ENCODE data around the gene VPS13C.

The VPS13C gene

DNA sequence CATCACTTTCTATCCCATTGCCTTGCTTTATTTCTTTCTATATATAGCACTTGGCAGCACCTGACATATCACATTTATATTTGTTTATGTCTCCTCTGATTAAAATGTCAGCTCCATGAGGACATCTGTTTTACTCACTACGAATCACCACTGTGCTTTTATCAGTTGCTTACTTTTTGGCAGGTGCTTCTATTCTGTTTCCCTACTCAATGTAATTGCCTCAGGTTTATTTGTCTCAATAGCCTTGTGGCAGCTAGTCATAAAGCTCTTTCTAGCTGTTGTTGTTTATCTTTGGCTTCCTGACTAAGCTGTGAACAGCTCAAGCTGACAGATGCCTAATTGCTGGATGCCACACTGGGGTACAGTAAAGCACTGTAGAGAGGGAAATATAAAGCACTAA is 85.5 kb downstream of the VPS13C start:
- H4K20me1 ChIP-seq (ENCODE audit: insufficient read depth, low read length) = no peaks in the 10 kb centered on the region
- no peak overlapping the region for H2AFZ ChIP-seq (ENCODE audit: low read length)
- no peaks in the 10 kb centered on the region for H3K4me1 ChIP-seq (ENCODE audit: insufficient read depth, low read length, severe bottlenecking)
- H3F3A ChIP-seq (ENCODE audit: insufficient read depth, low read length) = no peaks in the 10 kb centered on the region
- no peak for TF ChIP-seq EZH2 (IDR thresholded peaks at IDR 0.05; ENCODE audit: borderline replicate concordance, low read length)
- TF ChIP-seq CTCF (IDR thresholded peaks at IDR 0.05; ENCODE audit: low read length) = no peak
- H3K36me3 ChIP-seq (ENCODE audit: insufficient read depth, low read length) = peaks cover 67% of the 10 kb centered on the region; the same call in 1 of the 2 replicates
- H3K9ac ChIP-seq (ENCODE audit: low read length) = no peak overlapping the region
- H3K4me3 ChIP-seq (ENCODE audit: low read depth, low read length, poor library complexity, severe bottlenecking) = no peak overlapping the region
- no peak overlapping the region for H3K4me2 ChIP-seq (ENCODE audit: low read length)
- H3K27ac ChIP-seq (ENCODE audit: low read depth, low read length, poor library complexity, severe bottlenecking) = no peak overlapping the region
- no peaks in the 10 kb centered on the region for H3K27me3 ChIP-seq (ENCODE audit: insufficient read depth, low read length)
- H3K79me2 ChIP-seq (ENCODE audit: insufficient read depth, low read length) = no peaks in the 10 kb centered on the region
- H3K9me2 ChIP-seq (ENCODE audit: low read depth, low read length) = no peaks in the 10 kb centered on the region
- H3K9me3 ChIP-seq (ENCODE audit: low read length) = no peaks in the 10 kb centered on the region

DNA sequence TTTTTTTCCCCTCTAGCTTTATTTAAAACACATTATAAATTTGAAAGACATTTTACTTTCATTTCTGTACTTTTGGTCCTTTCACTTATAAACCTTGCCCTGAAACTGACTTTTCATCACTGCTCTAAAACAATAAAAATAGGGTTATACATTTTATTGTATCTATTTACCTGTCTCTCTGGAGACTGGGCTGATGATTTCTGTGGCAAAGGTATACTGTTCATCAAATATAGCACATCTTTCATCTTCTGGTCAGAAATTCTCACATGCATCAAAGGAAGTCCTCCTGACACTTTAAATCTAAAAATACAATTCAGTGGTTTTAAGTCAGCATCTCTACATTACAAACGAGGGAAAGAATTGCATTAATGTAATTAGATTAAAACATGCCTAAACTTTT is 86.1 kb downstream of the VPS13C start:
- Histone ChIP-seq H3K9me2 (ENCODE audit: low read depth, low read length) (no peaks in the 10 kb centered on the region), H2AFZ (ENCODE audit: low read length) (no peak overlapping the region), H3K79me2 (ENCODE audit: insufficient read depth, low read length) (no peaks in the 10 kb centered on the region), H3K4me2 (ENCODE audit: low read length) (no peak overlapping the region), H3K9ac (ENCODE audit: low read length) (no peak overlapping the region), H3F3A (ENCODE audit: insufficient read depth, low read length) (no peaks in the 10 kb centered on the region), H4K20me1 (ENCODE audit: insufficient read depth, low read length) (no peaks in the 10 kb centered on the region), H3K27me3 (ENCODE audit: insufficient read depth, low read length) (no peaks in the 10 kb centered on the region), H3K4me1 (ENCODE audit: insufficient read depth, low read length, severe bottlenecking) (no peaks in the 10 kb centered on the region), H3K9me3 (ENCODE audit: low read length) (no peaks in the 10 kb centered on the region), H3K27ac (ENCODE audit: low read depth, low read length, poor library complexity, severe bottlenecking) (no peak overlapping the region), H3K36me3 (ENCODE audit: insufficient read depth, low read length) (peaks cover 64% of the 10 kb centered on the region; the same call in 1 of the 2 replicates), H3K4me3 (ENCODE audit: low read depth, low read length, poor library complexity, severe bottlenecking) (no peak overlapping the region)
- TF ChIP-seq CTCF (IDR thresholded peaks at IDR 0.05; ENCODE audit: low read length) (no peak), EZH2 (IDR thresholded peaks at IDR 0.05; ENCODE audit: borderline replicate concordance, low read length) (no peak)

GRCh38 chr15:61951949-61952348 is 108.3 kb downstream of the VPS13C start:
- no peaks in the 10 kb centered on the region for H3F3A ChIP-seq (ENCODE audit: insufficient read depth, low read length)
- no peaks in the 10 kb centered on the region for H4K20me1 ChIP-seq (ENCODE audit: insufficient read depth, low read length)
- H2AFZ ChIP-seq (ENCODE audit: low read length) = no peak overlapping the region
- TF ChIP-seq CTCF (IDR thresholded peaks at IDR 0.05; ENCODE audit: low read length) (no peak), EZH2 (IDR thresholded peaks at IDR 0.05; ENCODE audit: borderline replicate concordance, low read length) (no peak)
- H3K9me2 ChIP-seq (ENCODE audit: low read depth, low read length) = no peaks in the 10 kb centered on the region
- H3K79me2 ChIP-seq (ENCODE audit: insufficient read depth, low read length) = no peaks in the 10 kb centered on the region; the same call in 1 of the 2 replicates
- H3K27ac ChIP-seq (ENCODE audit: low read depth, low read length, poor library complexity, severe bottlenecking) = no peak overlapping the region
- no peak overlapping the region for H3K4me2 ChIP-seq (ENCODE audit: low read length)
- H3K4me1 ChIP-seq (ENCODE audit: insufficient read depth, low read length, severe bottlenecking) = no peaks in the 10 kb centered on the region
- H3K9ac ChIP-seq (ENCODE audit: low read length) = no peak overlapping the region
- no peak overlapping the region for H3K4me3 ChIP-seq (ENCODE audit: low read depth, low read length, poor library complexity, severe bottlenecking)
- H3K9me3 ChIP-seq (ENCODE audit: low read length) = no peaks in the 10 kb centered on the region
- H3K36me3 ChIP-seq (ENCODE audit: insufficient read depth, low read length) = peaks cover 78% of the 10 kb centered on the region
- H3K27me3 ChIP-seq (ENCODE audit: insufficient read depth, low read length) = no peaks in the 10 kb centered on the region

Data from OCI-LY1 (cell line).